OCI-M2 (cell line): ENCODE results near the gene DNM1.

Source experiments
- DNase-seq: peaks from one replicate; lab custom pipeline; 2025; ENCODE audit not compliant: unreplicated experiment; lab: John Stamatoyannopoulos, UW

DNM1 gene

GRCh38 chr9:128304136-128304970 lies 101.2 kb downstream of the DNM1 start:
- no peak for DNase-seq
